ENCODE results near the gene REEP1.

The REEP1 gene, protein sequence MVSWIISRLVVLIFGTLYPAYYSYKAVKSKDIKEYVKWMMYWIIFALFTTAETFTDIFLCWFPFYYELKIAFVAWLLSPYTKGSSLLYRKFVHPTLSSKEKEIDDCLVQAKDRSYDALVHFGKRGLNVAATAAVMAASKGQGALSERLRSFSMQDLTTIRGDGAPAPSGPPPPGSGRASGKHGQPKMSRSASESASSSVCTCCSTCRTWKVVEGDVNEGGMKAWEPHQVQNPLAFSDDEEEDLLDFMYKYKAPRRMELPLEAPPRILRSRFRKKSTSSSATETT

DNA sequence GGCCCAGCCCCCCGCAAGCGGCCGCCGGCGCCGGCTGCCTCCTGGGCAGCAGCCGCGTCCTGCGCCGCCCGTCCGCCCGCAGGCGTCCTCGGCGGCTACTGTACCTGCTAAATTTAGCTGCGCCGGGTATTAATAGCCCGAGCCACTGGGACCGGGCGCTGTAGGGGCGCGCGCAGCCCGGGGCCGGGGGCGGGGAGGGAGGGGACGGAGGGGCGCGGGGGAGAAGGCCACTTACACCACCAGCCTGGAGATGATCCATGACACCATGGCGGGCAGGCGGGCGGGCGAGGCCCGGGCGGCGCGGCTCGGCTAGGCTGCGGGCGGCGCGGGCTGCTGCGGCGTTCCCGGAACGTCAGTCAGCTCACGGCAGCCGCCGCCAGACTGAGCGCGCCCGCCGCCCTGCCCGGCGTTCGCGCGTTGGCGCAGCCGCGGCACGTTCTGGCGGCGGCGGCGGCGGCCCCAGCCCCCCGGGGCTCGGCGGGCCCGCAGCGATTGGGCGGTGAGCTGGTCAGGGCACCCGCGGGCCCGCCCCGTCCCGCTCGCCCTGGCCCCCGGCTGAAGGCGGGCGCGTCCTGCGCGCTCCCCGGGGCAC is at the start of gene REEP1:
Gene REEP1 (minus strand): TSS at position 383 of the 592 bp plus-strand sequence. CDS start 116 bp downstream, at position 267.
- TF ChIP-seq POLR2A (IDR thresholded peaks at IDR 0.05; ENCODE audit: low read length) = no peak
- TF ChIP-seq GATA1 (IDR thresholded peaks at IDR 0.05; ENCODE audit: low read depth, low read length) = no peak
- DNase-seq = peak; percentile 9 to 18

DNA sequence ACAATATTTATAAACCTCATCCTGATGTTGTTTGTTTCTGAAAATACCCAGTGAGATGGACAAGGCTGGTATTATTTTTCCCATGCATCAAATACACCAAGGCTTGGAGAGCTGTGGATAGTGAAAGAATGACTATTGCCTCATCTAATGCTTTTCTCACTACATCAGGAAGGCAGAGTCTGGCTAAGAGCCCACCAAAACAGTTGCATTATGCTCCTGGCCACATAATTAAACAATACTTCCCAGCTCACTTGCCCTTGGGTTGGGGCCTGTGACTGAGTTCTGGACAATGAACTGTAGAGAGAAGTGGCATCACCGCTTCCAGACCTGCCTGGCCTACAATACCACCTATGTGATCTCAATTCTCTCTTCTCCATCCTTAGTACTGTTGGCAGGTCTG is 46.4 kb upstream of the REEP1 start:
- DNase-seq = no peak
- TF ChIP-seq POLR2A (IDR thresholded peaks at IDR 0.05; ENCODE audit: low read length) (no peak), GATA1 (IDR thresholded peaks at IDR 0.05; ENCODE audit: low read depth, low read length) (no peak)

DNA sequence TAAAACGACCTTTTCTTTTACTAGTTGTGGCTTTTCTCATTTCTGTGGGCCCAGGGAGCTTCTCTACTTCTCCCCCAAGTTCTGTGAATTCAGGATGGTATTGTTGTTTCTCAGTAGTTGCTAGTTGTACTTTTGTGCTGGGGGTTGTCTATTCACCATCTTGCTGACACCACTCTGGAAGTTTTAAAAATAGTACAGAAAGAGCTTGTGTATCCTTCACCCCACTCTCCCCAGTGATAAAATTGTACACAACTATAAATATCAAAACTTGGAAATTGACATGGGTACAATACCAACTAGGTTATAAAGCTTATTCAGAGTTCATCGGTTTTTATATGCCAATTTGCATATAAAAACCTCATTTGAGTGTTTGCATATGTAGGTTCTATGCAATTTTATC is 45.3 kb upstream of the REEP1 start:
- DNase-seq = no peak
- TF ChIP-seq GATA1 (IDR thresholded peaks at IDR 0.05; ENCODE audit: low read depth, low read length) (no peak), POLR2A (IDR thresholded peaks at IDR 0.05; ENCODE audit: low read length) (no peak)

DNA sequence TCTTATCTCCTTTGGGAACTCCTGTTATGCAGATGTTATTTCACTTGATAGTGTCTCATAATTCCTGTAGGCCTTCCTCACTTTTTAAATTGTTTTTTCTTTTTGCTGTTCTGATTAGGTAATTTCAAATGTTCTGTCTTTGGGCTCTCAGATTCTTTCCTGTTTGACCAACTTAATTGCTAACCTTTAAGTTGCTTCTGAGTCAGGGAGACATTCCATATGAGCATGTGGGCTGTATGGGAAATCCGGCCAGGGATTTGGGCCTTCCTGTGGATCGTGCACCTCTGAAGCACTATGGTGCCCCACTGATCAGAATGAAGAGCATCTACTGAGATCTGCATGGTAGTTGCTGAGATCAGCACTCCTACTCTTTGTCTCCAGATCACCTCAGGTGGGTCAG is 44.7 kb upstream of the REEP1 start:
- no peak for TF ChIP-seq POLR2A (IDR thresholded peaks at IDR 0.05; ENCODE audit: low read length)
- no peak for TF ChIP-seq GATA1 (IDR thresholded peaks at IDR 0.05; ENCODE audit: low read depth, low read length)
- DNase-seq = no peak

DNA sequence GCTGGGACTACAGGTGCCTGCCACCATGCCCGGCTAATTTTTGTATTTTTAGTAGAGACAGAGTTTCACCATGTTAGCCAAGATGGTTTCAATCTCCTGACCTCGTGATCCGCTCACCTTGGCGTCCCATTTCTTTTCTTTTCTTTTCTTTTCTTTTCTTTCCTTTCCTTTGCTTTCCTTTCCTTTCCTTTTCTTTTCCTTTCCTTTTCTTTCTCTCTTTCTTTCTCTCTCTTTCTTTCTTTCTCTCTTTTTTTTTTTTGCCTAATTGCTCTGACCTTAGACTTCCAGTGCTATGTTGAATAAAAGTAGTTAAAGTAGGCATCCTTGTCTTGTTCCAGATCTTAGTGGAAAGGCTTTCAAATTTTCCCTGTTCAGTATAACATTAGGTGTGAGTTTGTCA is 41.0 kb upstream of the REEP1 start:
- no peak for DNase-seq
- TF ChIP-seq GATA1 (IDR thresholded peaks at IDR 0.05; ENCODE audit: low read depth, low read length) (no peak), POLR2A (IDR thresholded peaks at IDR 0.05; ENCODE audit: low read length) (no peak)

DNA sequence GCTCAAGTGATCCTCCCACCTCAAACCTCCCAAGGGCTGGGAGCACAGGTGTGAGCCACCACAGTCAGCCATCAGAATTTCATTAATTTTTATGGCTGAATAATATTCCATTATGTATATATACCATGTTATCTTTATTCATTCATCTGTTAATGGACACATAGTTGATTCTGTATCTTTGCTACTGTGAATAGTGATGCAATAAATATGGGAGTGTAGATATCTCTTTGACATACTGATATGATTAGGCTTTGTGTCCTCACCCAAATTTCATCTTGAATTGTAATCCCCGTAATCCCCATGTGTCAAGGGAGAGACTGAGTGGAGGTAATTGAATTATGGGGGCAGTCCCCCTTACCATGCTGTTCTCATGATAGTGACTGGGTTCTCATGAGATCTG is 38.2 kb upstream of the REEP1 start:
- TF ChIP-seq GATA1 (IDR thresholded peaks at IDR 0.05; ENCODE audit: low read depth, low read length) (no peak), POLR2A (IDR thresholded peaks at IDR 0.05; ENCODE audit: low read length) (no peak)
- DNase-seq = no peak

DNA sequence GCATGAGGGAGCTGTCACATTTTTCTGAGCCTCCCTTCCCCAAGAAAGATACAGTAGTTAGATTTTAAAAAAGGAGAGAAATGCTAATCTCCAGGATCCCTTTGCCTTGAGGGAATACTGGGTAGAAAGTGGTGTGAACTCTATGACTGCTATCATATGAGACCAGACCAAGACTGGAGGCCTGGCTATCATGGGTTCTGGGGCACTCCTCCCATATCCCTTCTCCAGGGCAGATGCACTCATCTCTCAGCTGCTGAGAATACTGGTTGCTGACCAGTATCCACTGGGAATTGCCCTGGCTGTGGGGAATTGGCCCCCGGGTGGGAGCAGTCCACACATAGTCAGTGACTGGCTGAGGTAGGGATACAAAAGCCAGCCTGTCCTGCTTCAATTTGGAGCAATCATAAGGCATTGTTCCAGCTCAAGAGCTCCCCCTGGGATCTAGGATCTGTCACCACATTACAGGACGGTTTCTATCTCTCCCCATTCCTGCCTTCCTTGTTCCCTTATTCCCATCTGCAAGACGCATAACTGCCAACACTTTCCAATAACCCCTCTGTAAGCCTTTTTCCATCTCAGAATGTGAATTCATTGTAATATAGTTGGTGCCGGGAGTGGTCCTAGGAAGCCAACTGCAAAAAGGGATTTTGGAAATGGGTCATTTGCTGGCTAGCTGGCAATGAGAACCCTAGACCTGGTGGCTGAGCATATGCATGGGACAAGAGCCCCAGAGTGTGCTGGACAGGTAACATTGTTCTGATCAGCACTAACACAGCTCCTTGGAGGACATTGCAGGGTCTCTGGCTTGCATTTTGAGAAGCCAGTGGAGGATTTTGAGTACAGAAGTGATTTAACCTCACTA is 35.4 kb upstream of the REEP1 start:
- peak; percentile 38 to 51 for DNase-seq
- no peak for TF ChIP-seq GATA1 (IDR thresholded peaks at IDR 0.05; ENCODE audit: low read depth, low read length)
- TF ChIP-seq POLR2A (IDR thresholded peaks at IDR 0.05; ENCODE audit: low read length) = no peak

DNA sequence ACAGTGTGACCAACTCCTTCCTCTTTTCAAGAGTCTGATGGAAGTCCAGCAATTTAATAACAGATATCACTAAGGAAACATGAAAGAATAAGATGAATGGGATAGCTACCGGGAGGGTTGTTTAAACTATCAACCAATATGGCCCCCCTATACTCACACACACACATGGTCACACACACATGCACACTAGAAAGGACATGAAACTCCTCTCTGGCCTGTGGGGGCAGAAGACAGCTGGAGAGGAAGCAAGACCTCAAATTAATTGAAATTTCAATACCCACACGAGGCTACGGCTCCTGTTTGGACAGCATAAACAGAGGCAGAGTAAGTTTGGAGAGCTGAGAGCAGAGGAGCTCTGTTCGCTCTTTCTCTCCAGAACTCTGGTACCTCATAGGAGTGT is 34.7 kb upstream of the REEP1 start:
- TF ChIP-seq GATA1 (IDR thresholded peaks at IDR 0.05; ENCODE audit: low read depth, low read length) = no peak
- no peak for TF ChIP-seq POLR2A (IDR thresholded peaks at IDR 0.05; ENCODE audit: low read length)
- DNase-seq = peak in 1 of 2 experiments; percentile 16

DNA sequence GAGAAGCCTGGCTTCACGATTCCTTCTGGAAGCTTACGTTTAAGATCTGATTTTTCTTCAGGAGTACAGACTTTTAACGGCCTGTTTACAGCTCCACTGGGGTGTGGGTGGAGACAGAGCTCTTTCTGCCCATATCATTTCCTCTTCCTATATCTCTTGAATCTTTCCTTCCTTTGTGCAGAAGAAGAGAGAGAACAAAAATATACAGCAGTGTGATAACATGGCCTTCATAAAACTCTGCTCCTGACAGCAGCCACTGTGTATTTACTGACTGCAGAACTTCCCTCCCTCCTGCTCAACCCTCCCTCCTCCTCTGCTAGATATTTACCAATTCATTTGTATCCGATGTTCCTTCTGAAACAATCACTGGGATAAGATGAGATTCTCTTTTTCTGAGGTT is 34.1 kb upstream of the REEP1 start:
- no peak for DNase-seq

DNA sequence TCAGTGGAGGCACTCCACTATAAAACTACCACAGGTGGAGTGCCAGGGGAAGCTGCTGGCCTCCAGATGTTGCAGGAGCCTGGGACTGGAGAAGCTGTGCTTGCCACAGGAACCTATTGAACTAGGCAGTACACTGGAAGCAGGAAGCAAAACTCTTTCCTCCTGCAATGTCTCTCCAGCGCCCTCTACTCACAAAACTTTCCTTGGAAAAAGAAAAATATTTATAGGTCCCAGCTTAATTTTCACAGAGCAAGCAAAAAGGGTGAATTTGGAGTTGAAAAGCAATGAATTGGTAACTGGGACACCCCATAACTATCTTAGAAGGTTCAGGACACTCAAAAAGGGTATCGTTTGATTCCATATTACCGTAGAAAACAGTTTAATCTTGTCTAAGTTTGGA is 33.2 kb upstream of the REEP1 start:
- no peak for TF ChIP-seq POLR2A (IDR thresholded peaks at IDR 0.05; ENCODE audit: low read length)
- TF ChIP-seq GATA1 (IDR thresholded peaks at IDR 0.05; ENCODE audit: low read depth, low read length) = no peak
- DNase-seq = no peak

More for the DNA sequence above, 34.1 kb upstream of the REEP1 start:
- no peak for TF ChIP-seq POLR2A (IDR thresholded peaks at IDR 0.05; ENCODE audit: low read length)
- no peak for TF ChIP-seq GATA1 (IDR thresholded peaks at IDR 0.05; ENCODE audit: low read depth, low read length)

DNA sequence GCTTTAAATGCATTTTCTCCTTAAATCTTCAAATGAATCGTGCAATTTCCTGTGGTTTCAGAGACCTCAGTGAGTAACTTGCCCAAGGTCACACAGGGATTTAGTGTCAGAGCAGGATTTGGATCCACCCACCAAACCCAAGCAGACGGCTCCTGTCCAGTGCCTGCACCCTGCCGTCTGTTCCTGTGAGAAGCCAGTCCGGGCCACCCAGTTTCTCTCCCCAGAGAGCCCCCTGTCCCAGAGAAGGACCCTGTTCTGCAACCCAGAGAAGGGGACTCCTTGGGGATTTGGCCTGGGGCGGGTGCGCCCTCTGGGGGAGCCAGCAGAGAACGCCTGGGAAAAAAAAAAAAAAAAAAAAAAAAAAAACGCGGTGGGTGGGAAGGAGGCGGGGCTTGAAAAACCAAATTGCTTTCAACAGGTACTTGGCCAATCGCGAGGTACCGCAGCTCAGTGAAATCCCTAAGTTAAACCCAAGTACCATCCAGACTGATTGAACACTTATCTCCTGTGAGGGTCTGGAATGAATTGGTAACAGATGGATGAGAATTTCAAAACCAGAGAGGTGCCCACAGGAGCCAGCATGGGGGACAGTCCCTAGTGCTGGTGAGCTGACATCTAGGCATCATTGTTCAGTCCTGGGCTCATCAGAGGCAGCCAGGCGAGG is 30.9 kb upstream of the REEP1 start:
- TF ChIP-seq POLR2A (IDR thresholded peaks at IDR 0.05; ENCODE audit: low read length) (no peak), GATA1 (IDR thresholded peaks at IDR 0.05; ENCODE audit: low read depth, low read length) (no peak)
- peak; percentile 43 to 64 for DNase-seq

DNA sequence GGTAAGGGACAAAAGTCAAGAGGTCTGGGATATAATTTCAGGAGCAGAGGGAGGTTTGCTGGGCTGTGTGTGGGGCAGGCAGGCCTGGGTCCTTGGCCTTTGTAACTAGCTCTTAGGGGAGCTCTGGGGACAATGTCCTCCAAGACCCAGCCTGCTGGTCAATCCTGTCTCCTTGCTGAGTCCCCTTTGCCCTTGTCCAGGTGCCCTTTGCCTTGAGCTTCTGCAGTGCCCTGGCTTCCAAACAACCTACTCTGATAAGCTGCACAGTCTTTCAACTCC is 30.0 kb upstream of the REEP1 start:
- no peak for TF ChIP-seq POLR2A (IDR thresholded peaks at IDR 0.05; ENCODE audit: low read length)
- TF ChIP-seq GATA1 (IDR thresholded peaks at IDR 0.05; ENCODE audit: low read depth, low read length) = no peak
- DNase-seq = no peak

DNA sequence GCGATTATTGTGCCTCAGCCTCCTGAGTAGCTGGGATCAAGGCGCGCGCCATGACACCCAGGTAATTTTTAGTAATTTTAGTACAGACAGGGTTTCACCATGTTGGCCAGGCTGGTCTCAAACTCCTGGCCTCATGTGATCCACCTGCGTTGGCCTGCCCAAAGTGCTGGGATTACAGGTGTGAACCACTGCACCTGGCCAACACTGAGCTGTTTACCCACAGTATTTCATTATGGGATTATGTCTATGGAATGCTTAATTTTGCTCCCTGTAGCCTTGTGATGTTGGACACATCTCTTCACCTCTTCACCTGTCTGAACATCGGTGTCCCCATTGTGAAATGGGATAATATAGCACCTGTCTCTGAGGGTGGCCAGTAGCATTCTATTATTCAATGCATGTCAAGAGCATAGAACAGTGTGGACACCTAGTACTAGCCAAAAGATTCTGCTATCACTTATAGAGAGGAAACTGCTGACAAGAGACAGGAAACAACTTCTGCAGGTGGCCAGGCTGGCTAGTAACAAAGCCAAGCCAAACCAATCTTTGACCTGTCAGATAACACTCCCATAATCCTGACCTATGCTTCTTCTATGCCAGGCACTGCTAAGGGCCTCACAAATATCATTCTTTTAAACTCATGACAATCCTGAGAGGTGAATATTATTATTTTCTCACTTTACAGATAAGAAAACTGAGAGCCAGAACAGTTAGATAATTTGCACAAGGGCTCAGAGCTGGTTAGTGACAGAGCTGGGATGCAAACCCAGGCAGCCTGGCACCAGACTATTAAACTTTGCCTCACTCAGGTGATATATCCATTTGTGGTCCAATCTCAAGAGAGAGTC is 29.4 kb upstream of the REEP1 start:
- TF ChIP-seq GATA1 (IDR thresholded peaks at IDR 0.05; ENCODE audit: low read depth, low read length) (no peak), POLR2A (IDR thresholded peaks at IDR 0.05; ENCODE audit: low read length) (no peak)

More for the DNA sequence above, 29.4 kb upstream of the REEP1 start:
- DNase-seq = no peak
